Endothelial cell of umbilical vein (primary cell): ENCODE data around the gene SLC44A5. TPM values are rescaled to one million over a fixed set of nuclear protein-coding genes. Genes with fewer than 3 reads are reported as not detected.

ENCODE experiments used
- BruUV-seq: library from RNA; stranded (reverse); fragments of 400-500 nt; replicated peaks from 2 replicates; lab custom pipeline; 2021; lab: Mats Ljungman, UMichigan
- CTCF ChIA-PET: fragments of 300-600, 350-600 bp; sonication (Branson Sonifier 250); formaldehyde crosslinking; loops from one replicate; lab custom pipeline; 2021; ENCODE audit warnings: antibody characterized with exemption, inconsistent platforms; lab: Charles Lee
- POLR2A ChIA-PET: fragments of 300-600, 350-600 bp; sonication (Branson Sonifier 250); formaldehyde crosslinking; loops from one replicate; lab custom pipeline; 2021; ENCODE audit warnings: antibody characterized with exemption, inconsistent platforms; lab: Charles Lee
- DNase-seq: peaks from one replicate; pipeline ENCODE4 v3.0.0-alpha.2; 2011; ENCODE audit warnings: low read depth, low spot score
- FAIRE-seq: peaks from 2 replicates; lab custom pipeline; 2011; peaks lifted over from hg19 to GRCh38; lab: Jason Lieb, UNC
- H2AFZ ChIP-seq: 2 replicates; pipeline ENCODE4 v1.6.0; 2012; ENCODE audit warnings: low read depth, low read length, control low read depth, inconsistent platforms
- H3K27ac ChIP-seq: 2 replicates; pipeline ENCODE4 v1.5.1; 2011; ENCODE audit warnings: low read depth, mild to moderate bottlenecking, control low read depth, low read length, moderate library complexity; ENCODE audit not compliant: insufficient read depth
- H3K27me3 ChIP-seq, 2 experiments: 2 replicates each; pipeline versions ENCODE4 v1.6.0 to v1.6.1; 2011; ENCODE audit warnings: low read length in 2 of 2, mixed read lengths in 1 of 2; ENCODE audit not compliant: control insufficient read depth in 2 of 2, insufficient read depth in 2 of 2
- H3K36me3 ChIP-seq, 2 experiments: 2 replicates in 1 of 2; 3 replicates in 1 of 2; pipeline ENCODE4 v1.5.1; 2011; ENCODE audit warnings: low read length in 2 of 2, mild to moderate bottlenecking in 1 of 2, moderate library complexity in 1 of 2; ENCODE audit not compliant: control insufficient read depth in 2 of 2, insufficient read depth in 2 of 2; ENCODE audit errors: extremely low read depth in 1 of 2
- H3K4me1 ChIP-seq: 3 replicates; pipeline ENCODE4 v1.5.1; 2011; ENCODE audit warnings: mild to moderate bottlenecking, low read length; ENCODE audit not compliant: control insufficient read depth, insufficient read depth; ENCODE audit errors: extremely low read depth
- H3K4me2 ChIP-seq: 2 replicates; pipeline ENCODE4 v1.6.1; 2011; ENCODE audit warnings: low read length, control low read depth, mixed read lengths; ENCODE audit not compliant: insufficient read depth
- H3K4me3 ChIP-seq, 3 experiments: fragments of 200-600 bp in 1 of 3; sonication (generic), shearing (Covaris generic) in 1 of 3; replicated peaks in 1 of 3; 2 replicates each; pipeline ENCODE4 v1.5.1; 2011 to 2016; ENCODE audit warnings: control low read depth in 3 of 3, low read length in 3 of 3, mild to moderate bottlenecking in 2 of 3, inconsistent platforms in 1 of 3, low read depth in 1 of 3, moderate library complexity in 1 of 3; ENCODE audit not compliant: insufficient read depth in 1 of 3
- H3K79me2 ChIP-seq: 2 replicates; pipeline ENCODE4 v1.6.0; 2012; ENCODE audit warnings: low read length, inconsistent platforms; ENCODE audit not compliant: control insufficient read depth, insufficient read depth
- H3K9ac ChIP-seq: replicated peaks from 2 replicates; pipeline ENCODE3; 2011; ENCODE audit warnings: low read length, control low read depth; ENCODE audit not compliant: insufficient read depth; ENCODE audit errors: extremely low read depth
- H3K9me1 ChIP-seq: replicated peaks from 3 replicates; pipeline ENCODE4 v1.6.0; 2011; ENCODE audit warnings: mild to moderate bottlenecking, low read length; ENCODE audit not compliant: control insufficient read depth, insufficient read depth; ENCODE audit errors: extremely low read depth
- H3K9me3 ChIP-seq: replicated peaks from 2 replicates; pipeline ENCODE4 v1.5.1; 2012; ENCODE audit warnings: low read length, inconsistent platforms; ENCODE audit not compliant: control insufficient read depth, insufficient read depth
- H4K20me1 ChIP-seq: replicated peaks from 2 replicates; pipeline ENCODE3; 2011; ENCODE audit warnings: mild to moderate bottlenecking, low read length; ENCODE audit not compliant: control insufficient read depth, insufficient read depth; ENCODE audit errors: extremely low read depth
- CTCF ChIP-seq, 2 donors: IDR thresholded peaks; 1 replicate in 1 of 2; 2 replicates in 1 of 2; pipeline ENCODE4 v1.5.1; 2011; ENCODE audit warnings: low read length in 2 of 2, mild to moderate bottlenecking in 2 of 2, moderate library complexity in 2 of 2, control low read depth in 1 of 2, inconsistent platforms in 1 of 2, low read depth in 1 of 2; ENCODE audit not compliant: insufficient read depth in 1 of 2; ENCODE audit errors: extremely low read depth in 1 of 2
- EZH2 ChIP-seq: IDR thresholded peaks from 2 replicates; pipeline ENCODE4 v1.6.1; 2012; ENCODE audit warnings: borderline replicate concordance, low read depth, mild to moderate bottlenecking, moderate library complexity, low read length, inconsistent platforms; ENCODE audit not compliant: severe bottlenecking
- FOS ChIP-seq: IDR thresholded peaks from 2 replicates; pipeline ENCODE4 v1.6.1; 2011; ENCODE audit warnings: mild to moderate bottlenecking, low read length, moderate library complexity, borderline replicate concordance; ENCODE audit not compliant: insufficient read depth
- GATA2 ChIP-seq: IDR thresholded peaks from 2 replicates; pipeline ENCODE4 v1.7.0; 2011; ENCODE audit warnings: low read depth, mild to moderate bottlenecking, moderate library complexity, mixed read lengths, low read length; ENCODE audit not compliant: insufficient read length, insufficient read depth
- JUN ChIP-seq: IDR thresholded peaks from 2 replicates; pipeline ENCODE4 v1.6.1; 2011; ENCODE audit warnings: borderline replicate concordance, low read depth; ENCODE audit not compliant: insufficient read length, insufficient read depth
- MAX ChIP-seq: IDR thresholded peaks from 2 replicates; pipeline ENCODE4 v1.6.1; 2011; ENCODE audit not compliant: insufficient read depth, insufficient read length
- MYC ChIP-seq: IDR thresholded peaks from one replicate; pipeline ENCODE4 v1.6.1; 2011; ENCODE audit warnings: mild to moderate bottlenecking, low read depth, low read length
- POLR2A ChIP-seq: IDR thresholded peaks from 2 replicates; pipeline ENCODE4 v1.6.1; 2012; ENCODE audit warnings: low read depth, mild to moderate bottlenecking, control low read depth, low read length
- POLR2AphosphoS5 ChIP-seq: IDR thresholded peaks from 2 replicates; pipeline ENCODE4 v1.6.1; 2012; ENCODE audit warnings: low read depth, mild to moderate bottlenecking, control low read depth, low read length, moderate library complexity; ENCODE audit not compliant: insufficient read depth
- dilution Hi-C: fragments of 300-500 bp; cut with MboI; formaldehyde crosslinking; loops from one replicate; pipeline ENCODE4 v1.15.0; 2019; ENCODE audit warnings: low sequenced_read_pairs; ENCODE audit not compliant: extremely low pct_ligation_motif_present
- intact Hi-C: fragments of 100-400 bp; cut with micrococcal nuclease; formaldehyde crosslinking; loops from one replicate; pipeline ENCODE4 v1.10.0; 2022
- polyA plus RNA-seq, 4 experiments: library from polyadenylated mRNA; depleted of rRNA in 3 of 4; stranded (reverse) in 3 of 4; unstranded in 1 of 4; fragments of >200 nt; gene quantifications; 2 replicates each; pipeline versions ENCODE4 v1.2.1 to v1.2.3, GENCODE V29; 2011 to 2012; ENCODE audit warnings: missing spikeins in 1 of 4
- total RNA-seq: library from RNA; stranded (reverse); gene quantifications from 2 replicates; pipeline ENCODE4 v1.2.3, GENCODE V29; 2021

The SLC44A5 gene
- total and polyA plus RNA-seq, 2 donors (not counting 3 experiments of a cell fraction or from before 2014, with no cell fraction given): 1.6 to 3.2 TPM

- CTCF ChIA-PET: interaction anchor here (0.9 to 6.3 kb wide), 12 partner anchors 12 to 382 kb away, joined by 3 to 96 read pairs (median 8); no protein-coding TSS in a partner anchor
- intact Hi-C loops: loop anchor here (1.0 to 5.0 kb wide), 3 partner anchors 17 to 270 kb away; no protein-coding TSS in a partner anchor
Observed at GRCh38 chr1:75615613-75616435, 4.9 kb upstream of the SLC44A5 start.

More at GRCh38 chr1:75615613-75616435, 4.9 kb upstream of the SLC44A5 start:
- Histone ChIP-seq H4K20me1 (no peaks in the 10 kb centered on the region), H3K9me3 (no peaks in the 10 kb centered on the region), H3K27ac (no peak overlapping the region), H3K9ac (peak overlapping the region; percentile 33), H3K36me3 (no peaks in the 10 kb centered on the region), H2AFZ (peak overlapping the region; percentile 89), H3K4me1 (peaks cover 12% of the 10 kb centered on the region), H3K79me2 (no peaks in the 10 kb centered on the region), H3K27me3 (peaks cover 0 to 3% of the 10 kb centered on the region in 2 experiments), H3K4me2 (peak overlapping the region; percentile 90), H3K9me1 (no peaks in the 10 kb centered on the region), H3K4me3 (peak overlapping the region; percentile 80 to 84 (median 82))
- POLR2A ChIA-PET: interaction anchor here (0.6 kb wide), 1 partner anchor 115 kb away, joined by 7 read pairs; no protein-coding TSS in a partner anchor
- dilution Hi-C loops: no loop called here
- FAIRE-seq: no peak
- BruUV-seq: no TSS peak
- TF ChIP-seq POLR2A: no peak
- no peak for TF ChIP-seq POLR2AphosphoS5
- no peak for TF ChIP-seq CTCF (IDR thresholded peaks at IDR 0.05; ENCODE audit: extremely low read depth in 1 of 2, insufficient read depth in 1 of 2, low read depth in 1 of 2, low read length in 2 of 2)
- no peak for TF ChIP-seq EZH2
- TF ChIP-seq FOS: no peak
- no peak for TF ChIP-seq MAX
- TF ChIP-seq JUN: no peak
- TF ChIP-seq MYC: no peak
- no peak for TF ChIP-seq GATA2
- peak; percentile 74 for DNase-seq
